NCI-H2107 treated with DMSO at 0.1 percent for 48 hours (cell line): ENCODE measurements around the gene C3orf22.

Experiments used
- DNase-seq: peaks from one replicate; lab custom pipeline; 2025; ENCODE audit not compliant: unreplicated experiment; lab: John Stamatoyannopoulos, UW

The C3orf22 gene

DNA sequence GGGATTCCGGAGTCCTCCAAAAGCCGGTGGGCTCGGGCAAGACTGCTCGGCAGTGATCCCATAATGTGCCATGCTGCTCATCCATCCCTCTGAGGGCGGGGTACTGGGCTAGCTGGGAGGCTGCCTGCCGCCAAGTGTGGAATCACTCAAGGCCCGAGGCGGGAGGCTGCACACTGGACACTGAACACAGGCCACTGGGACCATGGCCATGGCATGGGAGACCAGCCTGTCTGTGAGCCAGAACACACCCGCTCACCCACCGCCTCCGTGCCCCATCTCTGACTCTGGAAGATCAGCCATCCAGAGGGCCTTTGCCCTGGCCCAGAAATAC lies 1.4 kb downstream of the C3orf22 start:
- no peak for DNase-seq

DNA sequence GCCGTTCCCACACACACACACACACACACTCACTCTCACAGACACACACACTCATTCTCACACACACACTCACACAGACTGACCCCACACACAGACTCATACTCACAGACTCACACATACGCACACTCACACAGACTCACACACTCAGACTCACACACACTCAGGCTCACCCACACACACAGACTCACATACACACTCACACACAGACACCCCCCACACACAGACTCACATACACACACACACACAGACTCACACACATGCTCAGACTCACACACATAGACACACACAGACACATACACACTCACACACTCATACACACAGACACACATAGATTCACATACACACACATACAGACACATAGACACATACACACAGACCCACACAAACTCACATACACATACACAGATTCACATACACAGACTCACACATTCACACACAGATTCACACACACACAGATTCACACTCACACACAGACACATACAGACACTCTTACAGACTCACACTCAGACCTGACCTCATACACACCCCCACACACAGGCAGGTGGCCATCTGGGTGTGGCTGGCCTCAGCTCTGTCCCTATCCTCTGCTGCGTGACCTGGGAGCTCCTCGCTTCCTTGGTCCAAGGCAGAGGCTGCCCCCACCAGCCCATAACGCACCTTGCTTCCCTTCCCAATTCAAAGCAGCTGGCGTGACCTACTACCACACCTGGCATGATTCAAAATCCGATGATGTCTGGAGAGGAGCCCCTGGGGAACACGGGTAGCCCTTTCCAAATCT lies 1.9 kb downstream of the C3orf22 start:
- no peak for DNase-seq

GRCh38 chr3:126555795-126556636 lies 2.7 kb downstream of the C3orf22 start:
- no peak for DNase-seq

GRCh38 chr3:126554560-126555525 lies 3.9 kb downstream of the C3orf22 start:
- DNase-seq: no peak

- DNase-seq: no peak
Observed at GRCh38 chr3:126553284-126554084, 5.2 kb downstream of the C3orf22 start.

- no peak for DNase-seq
Observed at GRCh38 chr3:126552688-126553283, 5.9 kb downstream of the C3orf22 start.

GRCh38 chr3:126551839-126552687 lies 6.7 kb downstream of the C3orf22 start:
- no peak for DNase-seq

DNA sequence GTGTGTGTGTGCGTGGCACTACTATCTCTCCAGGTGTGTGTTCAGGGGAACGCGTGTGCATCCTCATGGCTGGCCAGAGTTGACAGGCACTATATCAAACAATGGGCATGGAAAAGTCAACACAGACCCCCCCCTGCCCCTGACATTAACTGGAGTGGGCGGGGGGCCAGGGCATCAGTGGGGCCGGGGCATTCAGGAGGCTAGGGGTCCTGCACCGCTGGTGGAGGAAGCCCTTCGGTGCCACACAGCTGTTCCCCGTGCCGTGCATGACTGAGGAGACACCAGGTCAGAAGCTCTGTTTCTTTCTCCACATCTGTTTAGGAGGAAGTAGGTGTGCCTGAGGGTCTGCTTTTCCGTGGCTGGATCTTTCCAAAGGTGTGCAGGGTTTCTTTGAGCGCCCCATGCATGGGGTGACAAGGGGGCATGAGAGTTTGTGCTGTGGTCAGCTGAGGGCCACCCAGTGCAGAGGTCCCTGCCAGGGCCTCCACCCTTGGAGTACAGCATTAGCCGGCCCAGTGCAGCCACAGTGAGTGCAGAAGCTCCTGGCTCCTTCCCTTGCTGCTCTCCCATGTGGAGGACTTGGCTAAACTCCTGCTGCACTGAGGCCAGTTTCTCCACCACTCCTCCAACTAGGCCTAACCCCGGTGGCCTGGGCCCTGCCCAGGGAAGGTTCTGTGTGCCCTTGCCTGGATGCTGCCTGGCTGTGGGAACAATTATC lies 7.5 kb downstream of the C3orf22 start:
- DNase-seq: no peak

DNA sequence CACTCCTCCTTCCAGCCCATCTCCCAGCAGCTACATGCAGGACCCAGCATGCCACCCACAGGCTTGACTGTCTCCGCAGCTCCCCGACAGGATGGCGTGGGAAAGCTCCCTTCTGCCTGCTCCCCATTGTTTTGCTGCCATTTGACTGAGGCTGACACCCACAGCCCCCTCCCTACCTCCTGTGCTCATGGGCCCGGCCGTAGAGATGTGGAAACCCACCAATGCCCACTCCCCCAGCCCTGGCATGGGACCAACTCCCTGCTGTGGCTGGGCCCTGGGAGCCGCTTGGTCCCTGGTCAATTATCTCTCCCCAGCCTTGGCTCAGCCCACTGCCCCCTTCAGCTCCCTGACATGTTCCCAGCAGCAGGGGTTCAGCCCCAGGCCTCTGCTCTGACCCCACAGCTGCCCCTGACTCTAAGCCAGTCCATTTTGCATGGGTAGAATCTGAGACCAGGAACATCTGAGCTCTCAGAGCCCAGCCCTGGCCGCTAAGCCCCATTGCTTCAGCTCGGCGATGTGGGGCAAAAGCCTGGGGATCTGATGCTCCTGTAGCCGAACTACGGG lies 8.2 kb downstream of the C3orf22 start:
- no peak for DNase-seq

DNA sequence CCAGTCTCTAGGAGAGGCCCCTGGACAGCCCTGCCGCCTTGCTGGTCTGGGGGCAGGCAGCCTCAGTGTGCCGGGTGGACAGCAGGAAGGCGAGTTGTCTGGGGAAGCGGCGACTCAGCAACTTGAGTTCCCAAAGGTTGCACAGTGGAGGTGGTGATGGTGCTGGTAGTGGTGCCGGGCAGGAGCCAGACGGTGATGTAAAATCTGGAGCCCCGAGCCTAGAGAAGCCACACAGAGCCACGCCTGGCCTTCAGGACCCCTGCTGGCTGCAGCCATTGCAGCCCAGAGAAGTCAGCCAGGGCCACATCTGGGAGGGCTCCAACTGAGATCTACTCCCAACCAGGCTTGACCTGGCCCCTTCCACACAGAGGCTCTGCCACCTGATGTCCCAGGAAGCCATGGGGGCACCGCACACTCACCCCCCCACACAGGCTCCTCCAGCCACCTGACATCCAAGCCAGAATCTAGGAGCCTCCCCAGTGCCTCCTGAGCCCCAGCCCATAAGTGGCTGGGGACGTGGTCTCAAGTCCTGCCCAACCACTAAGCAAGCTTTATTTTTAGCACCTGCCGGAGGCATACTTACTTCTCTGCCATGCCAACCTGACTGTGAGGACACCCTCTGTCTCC lies 8.8 kb downstream of the C3orf22 start:
- no peak for DNase-seq

DNA sequence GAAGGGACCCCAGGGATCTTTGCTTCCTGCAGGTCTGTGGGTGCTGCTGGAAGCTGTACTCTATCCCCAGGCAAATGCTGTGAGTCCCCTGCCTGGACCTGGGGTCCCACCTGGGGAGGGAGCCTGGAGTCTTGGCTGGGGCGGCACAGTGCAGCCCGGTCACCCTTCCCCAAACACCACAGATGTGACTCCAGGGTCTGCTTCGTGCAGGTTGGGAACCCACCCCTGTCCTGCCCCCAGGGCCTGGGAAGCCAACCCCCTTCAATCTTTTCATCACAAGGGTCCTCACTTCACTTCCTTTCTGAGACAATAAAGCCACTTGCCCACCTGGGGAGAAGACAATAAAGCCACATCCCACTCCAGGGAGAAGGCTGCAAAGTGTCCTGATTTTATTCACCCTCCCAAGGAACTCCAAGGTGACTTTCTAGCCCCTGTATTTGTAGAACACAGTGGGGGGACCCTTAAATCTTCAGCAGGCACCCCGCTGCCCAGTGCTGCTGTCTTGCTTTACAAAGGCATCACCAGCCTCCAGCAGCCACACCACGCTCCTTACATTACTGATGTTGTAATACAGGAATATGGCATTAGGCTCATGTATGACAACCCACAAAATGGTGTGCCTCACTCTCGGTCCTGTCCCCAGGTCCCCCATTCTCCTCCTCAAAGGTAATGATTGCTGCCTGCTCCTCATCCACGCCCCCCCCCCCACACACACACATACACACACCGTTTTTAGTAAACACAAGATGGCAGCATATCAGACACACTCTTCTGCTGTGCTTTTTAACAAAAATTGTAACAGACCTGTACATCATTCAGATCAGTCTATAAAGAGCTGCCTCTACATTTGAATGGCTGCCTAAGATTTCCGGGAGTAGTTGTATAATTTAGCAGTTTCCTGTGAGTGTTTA lies 9.9 kb downstream of the C3orf22 start:
- no peak for DNase-seq

DNA sequence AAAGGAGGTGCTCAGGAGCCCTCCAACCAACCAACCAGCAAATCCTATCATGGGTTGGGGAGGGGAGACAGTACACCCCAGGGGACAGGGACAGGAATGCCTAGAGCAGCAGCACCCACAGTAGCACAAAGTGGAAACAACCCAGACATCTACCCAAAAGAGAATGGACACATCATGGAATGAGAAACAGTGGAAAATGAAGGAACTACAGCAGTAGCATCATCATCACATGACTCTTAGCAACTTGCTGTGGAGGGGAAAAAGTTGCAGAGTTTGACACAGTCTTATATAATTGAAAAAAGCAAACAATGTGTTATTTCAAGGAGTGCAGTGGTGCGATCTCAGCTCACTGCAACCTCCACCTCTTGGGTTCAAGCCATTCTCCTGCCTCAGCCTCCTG lies 11.0 kb downstream of the C3orf22 start:
- DNase-seq: no peak

DNA sequence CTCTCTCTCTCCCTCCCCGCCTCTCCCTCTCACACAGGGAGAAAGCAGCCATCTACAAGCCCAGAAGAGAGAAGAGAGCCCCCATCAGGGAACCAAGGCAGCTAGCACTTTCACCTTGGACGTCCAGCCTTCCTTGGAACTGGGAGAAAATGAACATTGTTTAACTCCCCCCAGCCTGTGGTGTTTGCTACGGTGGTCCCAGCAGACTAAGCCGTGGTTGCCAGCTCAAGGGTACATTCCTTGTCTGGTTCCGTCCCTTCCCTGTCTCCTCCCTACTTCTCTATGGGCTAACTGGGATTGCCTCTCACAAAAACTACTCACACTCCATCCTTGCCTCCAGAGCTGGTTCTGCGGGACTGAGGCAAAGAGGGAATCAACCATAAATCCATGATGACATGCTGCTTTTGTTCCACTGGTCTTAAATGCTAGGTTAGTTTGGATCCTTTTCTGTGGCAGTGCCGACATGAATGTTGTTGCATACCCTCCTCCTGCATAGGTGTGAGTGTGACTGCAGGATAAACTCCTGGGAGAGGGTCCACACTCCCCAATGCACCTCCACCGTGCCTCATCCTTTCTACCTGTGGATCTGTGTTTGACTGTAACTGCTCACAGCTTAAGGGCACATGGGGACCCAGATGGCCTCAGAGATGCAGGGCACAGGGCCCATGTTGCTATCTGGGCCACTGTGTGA lies 12.0 kb downstream of the C3orf22 start:
- DNase-seq: no peak

GRCh38 chr3:126546013-126546412 lies 12.7 kb downstream of the C3orf22 start:
- no peak for DNase-seq

- DNase-seq: no peak
Observed at GRCh38 chr3:126545544-126545943, 13.2 kb downstream of the C3orf22 start.
